ENCODE data around the gene ZNF616. TPM values are rescaled to one million over a fixed set of nuclear protein-coding genes. Genes with fewer than 3 reads are reported as not detected.

ZNF616 gene
- total and polyA plus RNA-seq, 2 of the 8 experiments (the other 6 are each of a cell fraction or from before 2014, with no cell fraction given) = 5.7 to 40.5 TPM

DNA sequence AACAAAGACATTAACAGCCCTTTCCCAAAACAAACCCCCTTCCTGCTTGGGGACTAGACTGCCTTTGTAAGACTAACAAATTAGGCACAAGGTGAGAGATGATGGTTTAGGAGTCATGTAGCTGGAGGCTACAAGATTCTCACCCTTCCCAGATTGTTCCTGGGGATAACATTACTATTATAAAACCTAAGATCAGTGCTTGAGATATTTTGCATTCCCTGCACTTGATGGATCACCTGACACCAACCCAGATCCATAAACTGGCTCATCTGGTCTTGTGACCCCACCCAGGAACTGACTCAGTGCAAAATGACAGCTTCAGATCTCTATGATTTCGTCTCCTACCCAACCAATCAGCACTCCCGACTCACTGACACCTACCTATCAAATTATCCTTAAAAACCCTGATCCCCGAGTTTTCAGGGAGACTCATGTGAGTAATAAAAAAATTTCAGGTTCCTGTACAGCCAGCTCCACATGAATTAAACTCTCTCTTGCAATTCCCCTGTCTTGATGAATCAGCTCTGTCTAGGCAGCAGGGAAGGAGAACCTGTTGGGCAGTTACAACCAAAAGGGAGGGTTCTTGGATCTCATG lies 2.4 kb upstream of the ZNF616 start:
- no peak overlapping the region for H3K18ac ChIP-seq (ENCODE audit: extremely low read depth, low read length)
- H3K56ac ChIP-seq (replicated peaks; ENCODE audit: insufficient read length, low read depth, low read length) = no peak overlapping the region

More for the DNA sequence above, 2.4 kb upstream of the ZNF616 start:
- H3K79me2 ChIP-seq (ENCODE audit: control insufficient read depth in 1 of 2, insufficient read depth in 2 of 2, low read length in 2 of 2) = peaks cover 0 to 12% of the 10 kb centered on the region in 2 experiments; a peak in 3 of 4 replicates
- H2BK20ac ChIP-seq (ENCODE audit: low read length) = no peak overlapping the region
- H3K27me3 ChIP-seq (replicated peaks in 1 of 4; ENCODE audit: control insufficient read depth in 3 of 4, extremely low read depth in 1 of 4, insufficient read depth in 3 of 4, low read length in 3 of 4) = no peaks in the 10 kb centered on the region
- H4K8ac ChIP-seq (ENCODE audit: extremely low read depth, insufficient read depth, low read length) = no peak overlapping the region
- no peak overlapping the region for H2AK5ac ChIP-seq (ENCODE audit: low read depth, low read length)
- POLR2A ChIA-PET (ENCODE audit: partially characterized antibody) = interaction anchor here (1.0 to 1.4 kb wide), 2 partner anchors 30 to 47 kb away, joined by 4 read pairs; partner anchors contain the start of gene PPP2R1A
- peaks cover 2% of the 10 kb centered on the region; the same call in 1 of the 2 replicates for H3K79me1 ChIP-seq (ENCODE audit: low read depth, low read length)
- WGBS, 2 experiments (ENCODE audit: extremely low coverage in 1 of 2, insufficient coverage in 1 of 2, insufficient read length in 1 of 2, insufficient replicate concordance in 2 of 2, low coverage in 1 of 2, low lambda C conversion rate in 2 of 2, missing lambda C conversion rate in 1 of 2) = 86% methylated on average over 3 of the region's 3 CpGs; no CpG with 5 or more reads in 1 of the 2 experiments
- no peak for FAIRE-seq
- peaks cover 0 to 4% (median 0%) of the 10 kb centered on the region in 4 experiments; a peak in 2 of 7 replicates for H3K4me1 ChIP-seq (replicated peaks in 1 of 4; ENCODE audit: control insufficient read depth in 3 of 4, insufficient read depth in 4 of 4, low read length in 3 of 4)
- no peaks in the 10 kb centered on the region for H4K20me1 ChIP-seq (replicated peaks in 1 of 2; ENCODE audit: control insufficient read depth in 1 of 2, insufficient read depth in 2 of 2, low read length in 2 of 2)
- H4K91ac ChIP-seq (replicated peaks; ENCODE audit: insufficient read length, low read length) = no peak overlapping the region
- TF ChIP-seq TCF12 (IDR thresholded peaks at IDR 0.05; ENCODE audit: low read depth, low read length) = no peak
- CTCF ChIA-PET (ENCODE audit: partially characterized antibody) = no interaction called here
- H3K4me2 ChIP-seq (ENCODE audit: insufficient read depth in 1 of 2, low read depth in 2 of 2, low read length in 2 of 2) = no peak overlapping the region
- no peak overlapping the region for H2BK5ac ChIP-seq (ENCODE audit: low read depth, low read length)
- no peak for DNase-seq (ENCODE audit: low read depth in 1 of 2, low spot score in 2 of 2)
- H2BK15ac ChIP-seq (ENCODE audit: low read length) = no peak overlapping the region
- H3K27ac ChIP-seq (ENCODE audit: low read depth, low read length) = no peak overlapping the region
- no peak overlapping the region for H2BK120ac ChIP-seq (replicated peaks; ENCODE audit: low read depth, low read length)
- H3K14ac ChIP-seq (ENCODE audit: insufficient read length) = no peak overlapping the region
- no peaks in the 10 kb centered on the region for H3K36me3 ChIP-seq (ENCODE audit: control insufficient read depth in 2 of 4, insufficient read depth in 4 of 4, low read length in 3 of 4)
- H3K23me2 ChIP-seq (ENCODE audit: low read depth, low read length) = peaks cover 6% of the 10 kb centered on the region; the same call in 1 of the 2 replicates
- no peak overlapping the region for H3K9ac ChIP-seq (replicated peaks in 1 of 4; ENCODE audit: extremely low read depth in 1 of 4, low read depth in 3 of 4, low read length in 3 of 4)
- H4K5ac ChIP-seq (ENCODE audit: insufficient read length, low read depth, low read length) = no peak overlapping the region
- no peak overlapping the region for H3K4me3 ChIP-seq (ENCODE audit: extremely low read depth in 1 of 4, insufficient read depth in 2 of 4, low read depth in 3 of 4, low read length in 4 of 4)
- H3K9me3 ChIP-seq (ENCODE audit: insufficient read depth in 2 of 2, low read depth in 1 of 2, low read length in 1 of 2) = peaks cover 13 to 16% of the 10 kb centered on the region in 2 experiments
- H2AFZ ChIP-seq (ENCODE audit: low read length) = no peak overlapping the region
- H3K4ac ChIP-seq (replicated peaks; ENCODE audit: insufficient read length, low read depth, low read length) = no peak overlapping the region
- no peak overlapping the region for H3K23ac ChIP-seq (ENCODE audit: insufficient read length)
- H2BK12ac ChIP-seq (ENCODE audit: low read depth, low read length) = no peak overlapping the region

Data from H1 (cell line).